A549 (cell line): ENCODE data around the gene UVSSA.
"Not testable (repeated sequence)": the region's sequence is repeated elsewhere in the genome, so short reads cannot be mapped to it uniquely, and the experiment has no call there.

Experiments used
- BHLHE40 ChIP-seq: IDR thresholded peaks from 2 replicates; pipeline ENCODE4 v1.6.1; 2012; ENCODE audit warnings: low read depth, low read length, inconsistent platforms
- CTCF ChIP-seq: fragments of >200 bp; sonication (Bioruptor Twin); formaldehyde crosslinking; IDR thresholded peaks from 3 replicates; pipeline ENCODE4 v1.5.1; 2016
- EHMT2 ChIP-seq: fragments of 200-600 bp; sonication (generic); IDR thresholded peaks from 2 replicates; pipeline ENCODE4 v1.6.1; 2016; ENCODE audit warnings: antibody characterized with exemption, low read depth, mild to moderate bottlenecking, moderate library complexity
- ELK1 ChIP-seq: fragments of 150-350 bp; IDR thresholded peaks from 2 replicates; pipeline ENCODE4 v1.6.1; 2014; ENCODE audit warnings: low read depth, mild to moderate bottlenecking, low read length
- EP300 ChIP-seq, 2 experiments: fragments of >200 bp; sonication (Bioruptor Twin); formaldehyde crosslinking; IDR thresholded peaks; 2 replicates in 1 of 2; 3 replicates in 1 of 2; pipeline ENCODE4 v1.6.1; 2016 to 2017
- JUN ChIP-seq, 2 experiments: fragments of >200 bp; sonication (Bioruptor Twin); formaldehyde crosslinking; IDR thresholded peaks; 2 replicates in 1 of 2; 3 replicates in 1 of 2; pipeline ENCODE4 v1.6.1; 2016 to 2017
- KDM1A ChIP-seq: fragments of 200-600 bp; sonication (generic); IDR thresholded peaks from 2 replicates; pipeline ENCODE4 v1.6.1; 2016; ENCODE audit warnings: low read depth, mild to moderate bottlenecking
- MAZ ChIP-seq: fragments of 150-350 bp; IDR thresholded peaks from 2 replicates; pipeline ENCODE4 v1.6.1; 2014; ENCODE audit warnings: antibody characterized with exemption, low read depth, low read length, borderline replicate concordance
- POLR2A ChIP-seq: IDR thresholded peaks from 2 replicates; pipeline ENCODE4 v1.6.1; 2012; ENCODE audit warnings: mild to moderate bottlenecking, low read length
- RAD21 ChIP-seq, 2 experiments: fragments of >200 bp in 1 of 2; sonication (Bioruptor Twin) in 1 of 2; formaldehyde crosslinking in 1 of 2; IDR thresholded peaks in 1 of 2; conservative IDR thresholded peaks in 1 of 2; 2 replicates in 1 of 2; 3 replicates in 1 of 2; pipeline ENCODE4 v1.6.1; 2012 to 2018; ENCODE audit warnings: inconsistent platforms in 1 of 2
- RCOR1 ChIP-seq: fragments of 150-350 bp; IDR thresholded peaks from 2 replicates; pipeline ENCODE4 v1.6.1; 2014; ENCODE audit warnings: antibody characterized with exemption, low read length, low read depth

GRCh38 chr4:1394554-1395388, 47.8 kb downstream of the UVSSA start:
- not testable (repeated sequence) for TF ChIP-seq JUN (IDR thresholded peaks at IDR 0.05); KDM1A; CTCF; RAD21 (conservative IDR thresholded peaks at IDR 0.05 in 1 of 2, IDR thresholded peaks at IDR 0.05 in 1 of 2); EP300 (IDR thresholded peaks at IDR 0.05); POLR2A; EHMT2; MAZ; ELK1; BHLHE40; RCOR1
